K562 (cell line): ENCODE measurements around the gene NME7.

Experiments used
- ARNT ChIP-seq, 2 experiments: fragments of 450-650 bp; IDR thresholded peaks; 2 replicates each; pipeline ENCODE4 v1.6.1; 2016; ENCODE audit warnings: mild to moderate bottlenecking in 1 of 2
- CTCF ChIP-seq, 3 experiments: IDR thresholded peaks in 2 of 3; conservative IDR thresholded peaks in 1 of 3; 2 replicates each; pipeline ENCODE4 v1.5.1; 2011 to 2012; ENCODE audit warnings: low read length in 3 of 3, mild to moderate bottlenecking in 3 of 3, control low read depth in 2 of 3, improper control_type of control experiment in 1 of 3, inconsistent platforms in 1 of 3, low read depth in 1 of 3, mixed read lengths in 1 of 3, moderate library complexity in 1 of 3; ENCODE audit not compliant: insufficient read depth in 2 of 3
- KLF6 ChIP-seq: fragments of 250-450 bp; sonication (Bioruptor Pico); IDR thresholded peaks from 2 replicates; pipeline ENCODE4 v1.4.0; 2020; ENCODE audit warnings: mild to moderate bottlenecking, moderate library complexity, borderline replicate concordance
- POLR2AphosphoS5 ChIP-seq: IDR thresholded peaks from 2 replicates; pipeline ENCODE4 v1.6.1; 2011; ENCODE audit warnings: mild to moderate bottlenecking, low read depth, low read length, moderate library complexity; ENCODE audit not compliant: control insufficient read depth, insufficient read depth
- VEZF1 ChIP-seq: fragments of 200-800 bp; sonication (Bioruptor generic); IDR thresholded peaks from 2 replicates; pipeline ENCODE4 v1.6.1; 2017; ENCODE audit warnings: missing genetic modification characterization, missing compliant biosample characterization
- YY1 ChIP-seq, 3 experiments: IDR thresholded peaks; 2 replicates each; pipeline ENCODE4 v1.6.1; 2011; ENCODE audit warnings: low read length in 2 of 3, mild to moderate bottlenecking in 2 of 3, moderate library complexity in 2 of 3, borderline replicate concordance in 1 of 3, control low read depth in 1 of 3, low read depth in 1 of 3; ENCODE audit not compliant: insufficient read depth in 3 of 3, insufficient replicate concordance in 2 of 3, control insufficient read depth in 1 of 3, insufficient read length in 1 of 3; ENCODE audit errors: extremely low read depth in 1 of 3
- ZHX1 ChIP-seq: fragments of 150-350 bp; conservative IDR thresholded peaks from 2 replicates; pipeline ENCODE4 v1.6.1; 2014; ENCODE audit warnings: low read length
- ZNF24 ChIP-seq: fragments of 450-650 bp; IDR thresholded peaks from 2 replicates; pipeline ENCODE4 v1.6.1; 2016

GRCh38 chr1:169340882-169341281, 26.7 kb downstream of the NME7 start:
- TF ChIP-seq ZNF24 (no peak), POLR2AphosphoS5 (no peak), VEZF1 (no peak), ARNT (IDR thresholded peaks at IDR 0.05) (no peak), KLF6 (CRISPR knock-in tag) (no peak), YY1 (IDR thresholded peaks at IDR 0.05; ENCODE audit: borderline replicate concordance in 1 of 3, control insufficient read depth in 1 of 3, extremely low read depth in 1 of 3, insufficient read depth in 3 of 3, insufficient read length in 1 of 3, insufficient replicate concordance in 2 of 3, low read depth in 1 of 3, low read length in 2 of 3) (no peak), CTCF (IDR thresholded peaks at IDR 0.05 in 2 of 3, conservative IDR thresholded peaks at IDR 0.05 in 1 of 3; ENCODE audit: insufficient read depth in 2 of 3, low read depth in 1 of 3, low read length in 3 of 3) (no peak), ZHX1 (no peak)
